GM12872 (cell line): ENCODE measurements around the gene KCNJ14.

Experiments used
- CTCF ChIP-seq: IDR thresholded peaks from 3 replicates; pipeline ENCODE4 v1.5.1; 2011; ENCODE audit warnings: low read depth, mild to moderate bottlenecking, low read length, moderate library complexity; ENCODE audit not compliant: insufficient read depth

The KCNJ14 gene

GRCh38 chr19:48480558-48481500 is 25.5 kb downstream of the KCNJ14 start:
- TF ChIP-seq CTCF: no peak

GRCh38 chr19:48481846-48482639 is 26.7 kb downstream of the KCNJ14 start:
- TF ChIP-seq CTCF: no peak

GRCh38 chr19:48483301-48483700 is 27.9 kb downstream of the KCNJ14 start:
- no peak for TF ChIP-seq CTCF

GRCh38 chr19:48484247-48484893 is 29.0 kb downstream of the KCNJ14 start:
- TF ChIP-seq CTCF: no peak

- no peak for TF ChIP-seq CTCF
Measured at GRCh38 chr19:48484931-48485612, 29.7 kb downstream of the KCNJ14 start.

- TF ChIP-seq CTCF: no peak
Measured at GRCh38 chr19:48487544-48487943, 32.2 kb downstream of the KCNJ14 start.
